ENCODE measurements around the gene FOXN1. TPM values are rescaled to one million over a fixed set of nuclear protein-coding genes. Genes with fewer than 3 reads are reported as not detected.

Gene FOXN1
- total and polyA plus RNA-seq, 2 of the 13 experiments (the other 11 are each of a cell fraction or from before 2014, with no cell fraction given): 0.01 TPM; not detected in 1

- no peak for ATAC-seq
Measured at GRCh38 chr17:28468781-28469180, 37.4 kb upstream of the FOXN1 start.

More at GRCh38 chr17:28468781-28469180, 37.4 kb upstream of the FOXN1 start:
- ChIA-PET CTCF (ENCODE audit: low intra/inter-chr PET ratio, low total read pairs) (no interaction called here), POLR2A (no interaction called here)
- no peaks in the 10 kb centered on the region for H4K20me1 ChIP-seq (ENCODE audit: insufficient read depth, low read length)
- no peaks in the 10 kb centered on the region for H3K79me2 ChIP-seq (ENCODE audit: insufficient read depth, low read length)
- FAIRE-seq: no peak
- H3K9ac ChIP-seq (ENCODE audit: insufficient read depth, low read depth, low read length): no peak overlapping the region
- DNase-seq (ENCODE audit: low spot score): no peak
- peaks cover 27% of the 10 kb centered on the region for H3K4me1 ChIP-seq (ENCODE audit: insufficient read depth, low read length)
- H3K36me3 ChIP-seq (replicated peaks in 1 of 2; ENCODE audit: control insufficient read depth in 1 of 2, insufficient read depth in 2 of 2, low read length in 2 of 2): no peaks in the 10 kb centered on the region
- no TSS peak for BruUV-seq (replicated peaks)
- no peak overlapping the region for H3K4me3 ChIP-seq (replicated peaks in 1 of 3; ENCODE audit: insufficient read depth in 1 of 3, low read depth in 2 of 3, low read length in 3 of 3)
- intact Hi-C loops (cut with micrococcal nuclease; ENCODE audit: unreplicated experiment): no loop called here
- H2AFZ ChIP-seq (ENCODE audit: low read length): no peak overlapping the region
- in situ Hi-C loops (cut with HindIII; ENCODE audit: extremely low pct_ligation_motif_present, low pct_unique_long_range_greater_than_20kb): no loop called here
- H3K4me2 ChIP-seq (ENCODE audit: low read depth, low read length): no peak overlapping the region
- H3K9me3 ChIP-seq (ENCODE audit: low read length): no peaks in the 10 kb centered on the region
- H3K27me3 ChIP-seq (ENCODE audit: control insufficient read depth in 1 of 2, insufficient read depth in 2 of 2, low read length in 2 of 2): peaks cover 0 to 24% of the 10 kb centered on the region in 2 experiments; a peak in 2 of 5 replicates
- no peak for TF ChIP-seq MLLT10 (CRISPR knock-in tag; IDR thresholded peaks at IDR 0.05)
- TF ChIP-seq ZNF512B (CRISPR knock-in tag; IDR thresholded peaks at IDR 0.05; ENCODE audit: borderline replicate concordance): no peak
- no peak for TF ChIP-seq HMGA1 (CRISPR knock-in tag; conservative IDR thresholded peaks at IDR 0.05)
- no peak for TF ChIP-seq NR1H2 (CRISPR knock-in tag; IDR thresholded peaks at IDR 0.05; ENCODE audit: borderline replicate concordance, low read depth)
- no peak overlapping the region for H3K27ac ChIP-seq (ENCODE audit: extremely low read length, insufficient read depth, low read length)

Measured in HepG2 (cell line).